Measurements from ENCODE around the gene ZKSCAN1.

DNA sequence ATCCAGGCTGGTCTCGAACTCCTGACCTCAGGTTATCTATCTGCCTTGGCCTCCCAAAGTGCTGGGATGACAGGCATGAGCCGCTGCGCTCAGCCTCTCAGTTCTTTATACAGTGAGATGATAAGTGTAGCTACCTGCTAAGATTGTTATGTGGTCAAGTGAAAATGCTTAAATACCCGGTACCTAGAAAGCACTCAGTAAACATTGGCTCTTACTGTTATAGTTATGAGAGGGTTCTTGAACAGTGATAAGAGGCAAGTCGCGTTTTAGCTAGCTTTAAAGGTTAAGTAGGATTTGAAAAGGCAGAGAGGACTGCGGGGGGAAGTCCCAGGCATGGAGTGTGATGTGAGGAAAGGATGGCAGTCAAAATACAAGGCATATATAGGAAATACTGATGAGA is 4.5 kb downstream of the ZKSCAN1 start:
- TF ChIP-seq, protein P1, sequence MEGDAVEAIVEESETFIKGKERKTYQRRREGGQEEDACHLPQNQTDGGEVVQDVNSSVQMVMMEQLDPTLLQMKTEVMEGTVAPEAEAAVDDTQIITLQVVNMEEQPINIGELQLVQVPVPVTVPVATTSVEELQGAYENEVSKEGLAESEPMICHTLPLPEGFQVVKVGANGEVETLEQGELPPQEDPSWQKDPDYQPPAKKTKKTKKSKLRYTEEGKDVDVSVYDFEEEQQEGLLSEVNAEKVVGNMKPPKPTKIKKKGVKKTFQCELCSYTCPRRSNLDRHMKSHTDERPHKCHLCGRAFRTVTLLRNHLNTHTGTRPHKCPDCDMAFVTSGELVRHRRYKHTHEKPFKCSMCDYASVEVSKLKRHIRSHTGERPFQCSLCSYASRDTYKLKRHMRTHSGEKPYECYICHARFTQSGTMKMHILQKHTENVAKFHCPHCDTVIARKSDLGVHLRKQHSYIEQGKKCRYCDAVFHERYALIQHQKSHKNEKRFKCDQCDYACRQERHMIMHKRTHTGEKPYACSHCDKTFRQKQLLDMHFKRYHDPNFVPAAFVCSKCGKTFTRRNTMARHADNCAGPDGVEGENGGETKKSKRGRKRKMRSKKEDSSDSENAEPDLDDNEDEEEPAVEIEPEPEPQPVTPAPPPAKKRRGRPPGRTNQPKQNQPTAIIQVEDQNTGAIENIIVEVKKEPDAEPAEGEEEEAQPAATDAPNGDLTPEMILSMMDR (IDR thresholded peaks at IDR 0.05): no peak
- TF ChIP-seq POLR2AphosphoS5 (IDR thresholded peaks at IDR 0.05; ENCODE audit: insufficient read depth in 1 of 2, low read depth in 1 of 2): no peak
